HG03097 (cell line): ENCODE results near the gene BAZ2B.
"Not testable (repeated sequence)": the region's sequence is repeated elsewhere in the genome, so short reads cannot be mapped to it uniquely, and the experiment has no call there.

Experiments used
- ATAC-seq: cut with Tn5 transposase; IDR thresholded peaks from one replicate; pipeline ENCODE4 v1.9.1; 2021; ENCODE audit not compliant: unreplicated experiment, low FRiP score

BAZ2B gene

DNA sequence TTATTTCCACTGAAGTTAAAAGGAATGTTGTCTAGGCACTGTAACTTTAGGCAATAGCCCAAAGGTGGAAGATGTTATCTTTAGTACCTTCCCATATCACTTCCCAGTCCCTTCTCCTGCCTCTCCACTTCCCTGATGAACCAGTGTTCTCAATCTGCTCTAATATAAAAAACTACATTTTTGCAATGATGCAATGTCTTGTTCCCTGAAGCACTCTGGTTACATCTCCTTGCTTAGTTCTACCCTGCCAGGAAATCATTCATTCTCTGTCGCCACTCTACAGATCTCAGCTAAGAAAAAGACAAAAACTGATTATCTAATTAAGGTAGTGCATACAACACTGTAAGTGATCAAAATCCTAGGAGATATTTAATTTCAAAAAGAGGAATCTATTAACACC is 71.3 kb downstream of the BAZ2B start:
- no peak for ATAC-seq

DNA sequence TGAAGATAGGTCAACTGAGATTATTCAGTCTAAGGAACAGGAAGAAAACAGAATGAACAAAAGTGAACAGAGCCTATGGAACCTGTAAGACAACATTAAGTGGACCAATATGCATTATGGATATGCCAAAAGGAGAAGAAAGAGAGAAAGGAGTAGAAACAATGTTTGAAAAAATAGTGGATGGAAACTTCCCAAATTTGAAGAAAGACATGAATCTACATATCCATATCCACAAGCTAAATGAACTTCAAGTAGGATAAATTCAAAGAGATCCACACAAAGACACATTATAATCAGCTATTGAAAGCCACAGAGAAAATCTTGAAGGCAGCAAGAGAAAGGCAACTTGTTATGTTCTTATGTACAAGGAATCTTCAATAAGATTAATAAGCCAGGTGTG is 74.2 kb downstream of the BAZ2B start:
- ATAC-seq: no peak

DNA sequence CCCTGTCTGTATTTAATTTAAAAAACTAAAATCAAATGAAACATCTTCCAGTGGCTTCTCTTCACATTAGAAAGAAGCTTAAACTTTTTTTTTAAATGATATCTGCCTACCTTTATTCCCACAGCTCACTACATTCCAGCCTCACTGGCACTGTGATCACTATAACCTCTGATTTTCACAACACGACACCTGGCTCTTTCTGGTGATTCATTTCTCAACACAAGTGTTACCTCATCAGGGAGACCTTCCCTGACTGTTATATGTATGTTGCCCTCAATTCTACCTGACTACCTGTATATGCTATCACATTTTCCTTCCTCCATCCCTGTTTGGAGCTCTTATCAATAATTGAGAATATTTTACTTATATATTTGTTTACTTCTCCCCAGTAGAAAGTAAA is 76.6 kb downstream of the BAZ2B start:
- ATAC-seq: no peak

DNA sequence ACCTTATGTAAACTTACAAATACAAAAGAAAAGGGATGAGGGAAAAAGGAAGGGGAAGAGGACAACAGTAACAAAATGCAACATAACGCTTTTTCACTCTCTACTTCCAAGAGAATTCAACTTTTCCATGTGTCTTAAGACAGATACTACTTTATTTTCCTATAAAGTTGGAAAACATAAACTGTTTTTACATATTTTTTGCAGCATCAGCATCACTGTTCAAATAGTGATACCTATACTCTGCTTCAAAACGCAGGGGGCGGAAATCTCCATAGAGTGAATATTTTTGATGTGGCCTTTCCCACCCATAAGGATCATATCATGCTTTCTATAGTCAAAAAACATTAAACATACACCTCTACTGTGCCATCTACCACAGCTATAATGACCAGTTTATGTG is 77.5 kb downstream of the BAZ2B start:
- no peak for ATAC-seq

DNA sequence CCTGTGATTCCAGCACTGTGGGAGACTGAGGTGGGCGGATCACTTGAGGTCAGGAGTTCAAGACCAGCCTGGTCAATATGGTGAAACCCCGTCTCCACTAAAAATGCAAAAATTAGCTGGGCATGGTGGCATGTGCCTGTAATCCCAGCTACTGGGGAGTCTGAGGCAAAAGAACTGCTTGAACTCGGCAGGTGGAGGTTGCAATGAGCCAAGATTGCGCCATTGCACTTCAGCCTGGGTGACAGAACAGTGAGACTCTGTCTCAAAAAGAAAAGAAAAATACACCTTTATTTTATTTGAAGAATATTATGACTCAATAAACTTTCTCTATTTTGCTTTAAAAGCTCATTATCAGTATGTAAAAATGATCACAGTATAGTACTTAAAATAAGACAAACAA is 81.1 kb downstream of the BAZ2B start:
- ATAC-seq: not testable (repeated sequence)

DNA sequence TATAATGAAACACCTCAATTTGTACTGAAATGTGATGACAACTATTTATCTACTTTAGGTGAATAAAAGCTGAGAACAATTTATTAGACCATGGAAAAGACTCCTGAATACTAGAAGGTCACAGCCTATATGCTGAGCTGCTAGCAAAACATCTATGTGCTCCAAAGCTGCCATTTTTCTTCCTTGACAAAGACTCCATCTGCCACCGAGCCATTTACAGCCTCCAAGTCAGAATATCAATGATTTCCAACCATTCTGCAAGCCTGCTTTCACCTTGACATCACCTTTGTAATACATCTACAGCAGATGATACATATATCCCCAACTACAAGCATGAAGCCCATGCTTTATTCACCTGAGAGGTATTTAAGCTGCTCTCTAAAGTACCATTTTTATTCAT is 84.9 kb downstream of the BAZ2B start:
- ATAC-seq: no peak

DNA sequence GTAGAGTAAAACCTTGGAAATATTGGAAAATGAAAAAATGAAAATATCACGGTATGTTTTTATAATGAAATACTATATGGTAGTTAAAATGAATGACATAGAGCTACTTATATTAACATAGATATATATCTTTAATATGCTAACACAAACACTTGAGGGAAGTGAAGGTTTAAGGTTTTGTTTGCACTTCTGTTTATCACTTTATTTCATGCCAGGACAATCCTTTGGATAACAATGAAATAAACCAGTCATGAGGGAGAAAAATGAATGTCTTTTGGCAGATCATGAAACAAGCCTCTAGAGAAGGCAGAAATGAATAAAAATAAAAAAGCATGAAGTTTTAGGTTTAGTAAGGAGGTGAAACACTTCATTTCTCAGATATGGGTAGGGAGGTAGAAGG is 89.9 kb downstream of the BAZ2B start:
- ATAC-seq: no peak

DNA sequence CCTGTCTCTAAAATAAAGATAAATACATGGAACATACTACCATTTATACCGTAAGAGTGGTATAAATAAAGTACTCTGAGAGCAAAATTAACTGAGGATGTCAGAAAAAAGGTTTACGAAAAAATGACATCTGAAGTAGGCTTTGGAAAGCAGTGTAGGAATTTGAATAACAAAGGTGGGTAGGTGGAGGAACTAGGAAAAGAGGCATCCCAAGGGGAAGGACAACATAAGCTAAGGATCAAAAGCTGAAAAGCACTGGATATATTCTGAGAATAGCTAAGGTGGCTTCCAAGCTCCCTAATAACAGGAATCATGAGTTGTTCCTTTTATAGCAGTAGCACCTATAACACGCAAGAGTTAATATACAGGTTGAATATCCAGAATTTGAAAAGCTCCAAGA is 91.3 kb downstream of the BAZ2B start:
- no peak for ATAC-seq

DNA sequence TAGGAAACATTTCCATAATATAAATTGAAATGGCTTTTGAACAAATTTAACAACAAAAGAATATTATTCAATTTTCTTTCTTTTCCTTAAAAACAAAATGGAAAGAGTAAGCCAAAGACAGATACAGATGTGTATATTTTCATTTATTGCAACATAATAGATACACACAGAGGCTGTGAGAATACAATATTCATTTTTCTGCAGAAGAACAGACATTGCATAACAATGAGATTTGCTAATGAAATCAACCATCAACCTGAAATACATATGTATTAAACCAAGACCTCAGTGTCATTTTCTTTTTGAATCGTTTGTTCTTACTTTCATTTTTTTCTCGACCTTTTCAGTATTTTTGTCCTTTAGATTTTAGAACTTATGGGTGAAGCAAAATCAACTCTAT is 95.1 kb downstream of the BAZ2B start:
- ATAC-seq: no peak

DNA sequence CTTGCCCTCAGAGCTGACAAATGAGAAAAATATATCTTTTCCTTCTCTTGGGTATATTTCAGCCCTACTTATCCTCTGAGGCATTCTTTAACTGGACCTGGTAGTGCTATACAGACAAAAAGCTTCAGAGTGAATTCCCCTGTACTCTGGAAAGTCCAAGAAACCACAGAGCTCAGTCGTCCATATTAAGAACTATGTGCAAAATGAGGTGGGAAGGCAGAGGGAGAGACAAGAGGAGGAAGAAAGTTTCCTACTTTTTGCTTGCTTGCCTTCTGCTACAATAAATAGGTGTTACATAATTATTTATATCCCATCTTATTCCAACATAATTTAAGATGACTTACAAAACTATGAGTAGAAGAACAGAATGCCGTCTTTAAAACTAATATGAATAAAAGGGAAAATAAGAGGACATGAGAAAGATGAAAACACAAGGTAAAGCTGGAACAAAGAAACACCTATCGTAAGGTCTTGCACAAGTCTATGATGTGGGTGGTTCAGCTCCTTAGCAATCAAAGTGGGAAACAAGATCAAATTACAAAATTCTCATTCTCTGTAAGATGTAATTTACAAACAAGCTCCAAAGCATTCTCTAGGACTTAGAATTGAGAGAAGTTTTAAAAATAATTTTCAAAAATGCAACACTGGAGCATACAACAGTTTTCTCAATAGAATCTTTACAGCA is 97.9 kb downstream of the BAZ2B start:
- no peak for ATAC-seq

DNA sequence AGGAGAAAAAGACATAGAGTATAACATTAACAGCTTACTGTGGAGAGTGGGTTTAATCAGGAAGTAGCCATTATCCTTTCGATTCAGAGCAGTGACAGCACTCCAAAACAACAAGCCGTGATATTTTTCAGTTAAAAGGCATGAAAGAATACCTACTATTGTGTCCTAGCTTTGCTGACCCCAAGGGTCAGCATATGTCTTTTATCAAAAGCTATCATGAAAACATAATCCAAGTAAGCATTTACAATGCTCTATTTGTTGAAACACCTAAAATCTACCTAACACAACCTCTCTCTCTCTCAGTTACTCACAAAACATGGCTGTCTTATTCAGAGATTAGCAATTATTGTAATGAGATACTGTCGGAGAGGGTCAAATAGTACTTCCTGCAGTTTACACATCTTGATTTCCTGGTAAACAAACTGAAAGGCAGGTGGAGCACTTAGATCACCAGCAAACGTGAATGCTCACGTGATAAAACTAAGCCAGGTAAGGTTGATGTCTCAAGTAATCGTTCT is 100.0 kb downstream of the BAZ2B start:
- ATAC-seq: peak; percentile 86

DNA sequence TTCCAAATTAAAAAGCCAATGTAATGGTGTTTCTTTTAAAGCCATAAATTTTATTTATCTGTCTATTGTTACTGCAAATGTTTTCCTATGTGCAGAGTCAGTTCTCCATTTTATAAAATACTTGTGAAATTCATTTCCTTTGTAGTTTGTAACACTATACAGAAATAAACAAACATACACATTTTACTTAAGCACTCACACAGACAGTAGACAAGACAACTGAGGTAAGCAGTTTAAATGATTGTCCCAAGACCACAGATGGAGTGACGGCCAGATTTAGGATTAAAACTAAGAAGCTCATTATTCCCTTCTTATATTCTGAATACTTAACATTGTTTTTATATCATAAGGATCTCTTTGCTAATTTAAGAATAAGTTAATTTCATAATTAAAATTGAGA is 100.9 kb downstream of the BAZ2B start:
- no peak for ATAC-seq

DNA sequence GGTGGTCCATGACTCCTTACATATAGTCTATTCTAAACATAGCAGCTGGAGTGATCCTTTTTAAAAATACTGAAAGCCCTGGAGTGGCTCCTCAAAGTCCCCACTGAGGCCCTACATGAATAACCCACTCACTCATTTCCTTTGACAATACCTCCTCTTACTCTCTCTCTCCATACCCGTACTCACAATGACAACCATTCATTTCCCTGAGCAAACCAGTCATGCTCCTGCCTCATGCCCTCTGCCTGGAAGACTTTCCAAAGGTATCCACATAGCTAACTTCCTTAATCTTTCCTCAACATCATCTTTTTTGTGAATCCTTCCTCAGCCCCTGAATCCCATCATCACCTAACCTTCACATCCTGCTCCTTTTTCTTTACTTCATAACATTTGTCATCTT is 102.6 kb downstream of the BAZ2B start:
- no peak for ATAC-seq

DNA sequence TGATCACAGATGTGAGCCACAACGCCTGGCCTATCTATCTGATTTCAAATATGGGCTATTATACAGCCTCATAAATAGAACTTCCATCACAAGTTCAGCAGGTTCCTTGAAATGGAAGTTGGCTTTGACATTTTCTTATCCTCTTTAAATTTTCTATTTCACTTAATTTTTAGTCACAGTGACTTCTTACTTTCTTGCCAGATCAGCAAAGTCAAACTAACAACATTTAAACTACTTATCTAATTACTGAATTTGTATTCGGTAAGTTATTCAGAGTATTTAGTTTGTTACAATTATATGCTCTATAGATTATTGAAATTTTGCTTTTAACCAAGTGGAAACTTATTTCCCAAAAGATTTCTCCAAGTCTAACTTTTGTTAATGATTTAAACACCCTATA is 108.2 kb downstream of the BAZ2B start:
- no peak for ATAC-seq

DNA sequence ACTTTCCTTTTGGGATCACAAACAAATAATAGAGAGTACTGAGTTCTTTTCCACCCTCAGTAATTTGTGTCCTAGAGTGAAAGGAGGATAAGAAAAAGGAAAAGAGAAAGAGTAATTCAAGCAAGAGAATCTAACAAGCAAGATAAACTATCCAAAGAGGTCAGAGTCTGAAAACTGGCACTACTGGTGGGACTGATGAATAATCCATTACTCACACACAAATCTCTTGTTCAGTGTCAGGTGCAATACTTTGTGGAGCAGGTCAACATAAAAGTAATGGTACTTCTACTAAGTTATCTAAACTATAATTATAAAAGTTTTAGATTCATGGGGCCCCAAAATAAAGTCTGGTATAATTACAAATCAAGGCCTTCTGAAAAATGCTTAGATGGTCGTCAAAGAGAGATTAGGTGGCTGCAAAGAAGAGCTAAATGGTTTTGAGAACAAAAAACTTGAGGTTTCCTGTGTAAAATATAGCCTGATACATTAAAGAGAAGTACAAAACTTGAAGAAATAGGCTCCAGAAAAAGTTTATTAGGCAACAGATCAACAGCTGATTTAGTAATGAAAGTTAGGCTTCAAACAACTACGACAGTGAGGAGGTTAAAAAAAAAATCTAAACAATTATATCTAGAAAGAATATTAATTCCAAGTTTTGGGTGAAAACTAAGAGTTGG is 109.4 kb downstream of the BAZ2B start:
- no peak for ATAC-seq

DNA sequence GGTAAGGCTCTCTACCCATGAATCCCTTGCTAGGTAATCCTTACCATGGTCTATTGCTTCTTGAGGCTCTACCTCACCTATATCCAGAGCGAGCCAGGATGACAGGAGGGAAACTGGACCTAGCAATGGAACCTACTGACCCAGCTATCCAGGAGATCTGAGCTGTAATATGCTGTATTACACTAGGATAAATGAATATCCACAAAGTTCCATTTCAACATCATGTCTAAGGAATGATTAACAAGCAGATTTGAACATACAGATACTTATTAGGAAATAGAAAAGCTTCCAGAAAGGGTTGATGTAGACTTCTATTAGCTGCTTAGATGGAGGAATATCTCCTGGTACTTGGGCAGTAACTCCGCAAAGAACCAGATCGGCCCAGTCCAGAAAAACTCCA is 110.1 kb downstream of the BAZ2B start:
- ATAC-seq: no peak

DNA sequence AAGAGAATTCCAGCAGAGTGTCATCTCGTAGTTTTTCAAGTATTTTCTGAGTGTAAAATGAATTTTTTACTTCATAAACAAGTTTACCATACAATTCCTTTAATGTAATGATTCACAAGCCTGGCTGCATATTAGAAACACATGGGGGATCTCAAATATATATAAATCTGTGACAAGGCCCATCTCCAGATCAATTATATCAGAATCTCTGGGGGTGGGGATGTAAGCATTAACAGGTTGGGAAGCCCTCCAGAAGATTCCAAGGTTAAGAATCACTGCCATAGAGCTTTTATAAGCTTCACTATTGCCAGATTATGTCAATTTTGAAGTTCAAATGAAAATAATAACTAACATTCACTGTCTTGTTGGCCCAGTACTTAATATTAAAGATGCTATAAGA is 111.2 kb downstream of the BAZ2B start:
- no peak for ATAC-seq

DNA sequence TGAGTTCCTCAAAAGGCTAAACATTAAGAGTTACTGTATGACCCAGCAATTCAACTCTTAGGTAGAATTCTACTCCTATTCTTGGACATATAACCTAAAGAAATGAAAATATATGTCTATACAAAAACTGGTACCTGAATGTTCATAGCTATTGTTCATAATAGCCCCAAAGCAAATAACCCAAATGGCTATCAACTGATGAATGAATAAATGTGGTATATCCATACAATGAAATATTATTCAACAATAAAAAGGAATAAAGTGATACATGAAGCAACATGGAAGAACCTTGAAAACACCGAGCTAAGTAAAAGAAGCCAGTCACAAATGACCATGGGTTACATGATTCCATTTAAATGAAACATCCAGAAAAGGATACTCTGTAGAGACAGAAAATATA is 114.6 kb downstream of the BAZ2B start:
- no peak for ATAC-seq

DNA sequence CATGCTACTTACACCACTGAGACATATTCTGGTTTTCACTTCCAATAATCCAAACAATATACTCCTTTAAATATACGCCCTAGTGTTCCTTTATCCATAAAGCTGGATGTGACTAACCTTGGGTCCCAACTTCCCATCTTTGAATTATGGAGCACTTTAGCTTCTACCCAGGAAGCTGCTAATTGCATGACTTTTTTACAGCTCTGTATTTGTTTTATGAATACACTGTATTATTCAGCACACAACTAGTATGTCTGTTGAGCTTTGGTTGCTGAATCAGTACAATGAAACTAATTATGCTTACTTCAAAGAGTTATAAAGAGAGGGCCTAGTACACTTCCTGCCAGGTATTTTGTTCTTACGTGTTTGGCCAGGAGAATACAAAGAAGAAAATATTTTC is 118.5 kb downstream of the BAZ2B start:
- ATAC-seq: no peak

DNA sequence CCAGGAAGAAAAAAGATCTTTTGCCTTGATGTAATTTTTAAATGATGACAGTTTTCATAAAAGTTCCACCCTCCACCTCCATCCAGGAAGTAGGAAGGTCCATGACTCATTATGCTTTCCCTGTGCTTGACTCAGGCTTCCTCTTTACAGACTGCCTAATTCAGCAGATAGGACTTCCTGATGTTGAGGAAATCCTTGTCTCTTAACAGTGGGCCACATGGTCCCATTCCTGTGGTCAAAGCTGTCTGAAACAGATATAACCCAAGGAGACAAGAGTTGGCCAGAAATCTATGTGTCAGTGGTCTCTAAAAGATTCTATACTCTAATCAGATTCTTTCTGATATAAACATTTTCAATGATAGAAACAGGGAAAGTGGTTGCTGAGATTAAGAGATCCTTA is 119.1 kb downstream of the BAZ2B start:
- no peak for ATAC-seq

DNA sequence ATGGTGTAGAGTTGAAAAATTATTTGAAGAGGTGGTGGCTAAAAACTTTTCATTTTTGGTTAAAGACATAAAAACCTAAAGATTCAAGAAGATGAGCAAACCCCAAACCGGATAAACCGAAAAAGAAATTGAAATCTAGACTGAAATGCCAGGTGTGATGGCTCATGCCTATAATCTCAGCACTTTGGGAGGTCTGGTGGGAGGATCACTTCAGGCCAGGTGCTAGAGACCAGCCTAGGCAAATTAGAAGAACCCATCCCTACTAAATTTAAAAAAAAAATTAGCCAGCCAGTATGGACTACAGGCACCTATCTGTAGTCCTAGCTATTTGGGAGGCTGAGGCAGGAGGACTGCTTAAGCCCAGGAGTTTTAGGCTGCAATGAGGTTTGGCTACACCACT is 126.9 kb downstream of the BAZ2B start:
- ATAC-seq: no peak

DNA sequence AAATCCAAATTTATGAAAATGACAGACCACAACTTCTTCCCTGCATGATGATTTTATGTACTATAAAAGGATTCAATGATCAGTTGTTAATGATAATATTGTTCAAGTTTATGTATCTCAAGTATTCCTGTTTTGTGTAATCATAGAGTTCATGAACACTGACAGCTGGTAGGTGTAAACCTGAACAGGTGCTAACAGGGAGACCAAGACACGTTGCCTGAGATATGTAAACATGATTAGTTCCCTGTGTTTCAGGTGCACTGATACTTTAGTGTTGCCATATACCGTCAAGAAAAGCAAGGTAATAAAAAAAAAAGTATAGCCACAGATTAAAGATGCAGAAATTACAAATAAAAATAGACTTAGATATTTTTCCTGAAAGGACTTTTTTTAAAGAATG is 131.8 kb downstream of the BAZ2B start:
- ATAC-seq: no peak
